DOHH2 (cell line): Measurements from ENCODE around the gene LGALS9.
"Not testable (repeated sequence)": the region's sequence is repeated elsewhere in the genome, so short reads cannot be mapped to it uniquely, and the experiment has no call there.

Experiments
- EZH2phosphoT487 ChIP-seq: fragments of 200-600 bp; sonication (generic); IDR thresholded peaks from 2 replicates; pipeline ENCODE4 v1.6.1; 2017; ENCODE audit warnings: borderline replicate concordance, mild to moderate bottlenecking, antibody characterized with exemption, low read length, moderate library complexity, mixed read lengths
- TF ChIP-seq, protein P1 (sequence below): fragments of 200-600 bp; sonication (generic); IDR thresholded peaks from one replicate; pipeline ENCODE4 v1.5.1; 2014; ENCODE audit warnings: antibody characterized with exemption, mild to moderate bottlenecking, low read depth, low read length; ENCODE audit not compliant: poor library complexity, severe bottlenecking

DNA sequence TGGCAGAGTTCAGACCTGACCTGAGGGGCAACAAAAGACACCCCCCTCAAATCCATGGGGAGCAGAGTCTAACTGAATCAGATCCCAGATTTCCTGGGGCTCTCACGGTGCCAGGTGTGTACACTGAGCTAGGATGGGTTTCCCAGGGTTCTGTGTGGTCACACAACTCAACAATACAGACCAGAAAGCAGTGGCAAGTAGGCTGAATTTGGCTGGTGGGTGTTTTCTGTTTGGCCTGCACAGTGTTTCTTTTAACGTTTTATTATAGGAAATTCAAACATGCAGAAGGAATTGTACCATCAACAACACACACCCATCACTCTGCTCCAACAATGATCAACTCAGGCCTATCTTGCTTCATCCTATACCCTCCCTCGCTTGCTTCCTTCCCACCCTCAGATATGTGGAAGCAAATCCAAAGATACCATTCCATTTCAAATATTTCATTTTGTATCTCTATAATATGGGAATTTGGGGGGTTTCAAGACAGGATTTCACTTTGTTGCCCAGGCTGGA, 5.1 kb downstream of the LGALS9 start:
- TF ChIP-seq, protein P1, sequence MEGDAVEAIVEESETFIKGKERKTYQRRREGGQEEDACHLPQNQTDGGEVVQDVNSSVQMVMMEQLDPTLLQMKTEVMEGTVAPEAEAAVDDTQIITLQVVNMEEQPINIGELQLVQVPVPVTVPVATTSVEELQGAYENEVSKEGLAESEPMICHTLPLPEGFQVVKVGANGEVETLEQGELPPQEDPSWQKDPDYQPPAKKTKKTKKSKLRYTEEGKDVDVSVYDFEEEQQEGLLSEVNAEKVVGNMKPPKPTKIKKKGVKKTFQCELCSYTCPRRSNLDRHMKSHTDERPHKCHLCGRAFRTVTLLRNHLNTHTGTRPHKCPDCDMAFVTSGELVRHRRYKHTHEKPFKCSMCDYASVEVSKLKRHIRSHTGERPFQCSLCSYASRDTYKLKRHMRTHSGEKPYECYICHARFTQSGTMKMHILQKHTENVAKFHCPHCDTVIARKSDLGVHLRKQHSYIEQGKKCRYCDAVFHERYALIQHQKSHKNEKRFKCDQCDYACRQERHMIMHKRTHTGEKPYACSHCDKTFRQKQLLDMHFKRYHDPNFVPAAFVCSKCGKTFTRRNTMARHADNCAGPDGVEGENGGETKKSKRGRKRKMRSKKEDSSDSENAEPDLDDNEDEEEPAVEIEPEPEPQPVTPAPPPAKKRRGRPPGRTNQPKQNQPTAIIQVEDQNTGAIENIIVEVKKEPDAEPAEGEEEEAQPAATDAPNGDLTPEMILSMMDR: not testable (repeated sequence)
- not testable (repeated sequence) for TF ChIP-seq EZH2phosphoT487
